Endometrial microvascular endothelial cells (primary cell): ENCODE data around the gene VSTM1. TPM values are rescaled to one million over a fixed set of nuclear protein-coding genes. Genes with fewer than 3 reads are reported as not detected.

ENCODE experiments used
- in situ Hi-C: cut with HindIII; loops from 2 replicates; pipeline ENCODE4 v1.10.0; 2017; ENCODE audit warnings: low sequenced_read_pairs, low pct_unique_long_range_greater_than_20kb; ENCODE audit errors: inconsistent ontology term
- total RNA-seq: library from RNA; depleted of rRNA; stranded (reverse); fragments of >200 nt; gene quantifications from one replicate; pipeline ENCODE4 v1.2.3, GENCODE V29; 2015; ENCODE audit errors: inconsistent ontology term

VSTM1 gene
- total RNA-seq, 1 donor from 2014 or later, result not detected

- in situ Hi-C loops, result no loop called here
Measured at GRCh38 chr19:54021932-54022331, 41.8 kb downstream of the VSTM1 start.

- in situ Hi-C loops, result no loop called here
Measured at GRCh38 chr19:54021363-54021762, 42.3 kb downstream of the VSTM1 start.

GRCh38 chr19:54017261-54017660, 46.4 kb downstream of the VSTM1 start:
- in situ Hi-C loops, result no loop called here

GRCh38 chr19:54014920-54015560, 48.7 kb downstream of the VSTM1 start:
- in situ Hi-C loops, result no loop called here

- in situ Hi-C loops, result no loop called here
Measured at GRCh38 chr19:54013866-54014265, 49.8 kb downstream of the VSTM1 start.

GRCh38 chr19:54011507-54012211, 52.0 kb downstream of the VSTM1 start:
- in situ Hi-C loops, result no loop called here

- in situ Hi-C loops, result no loop called here
Measured at GRCh38 chr19:54010474-54010873, 53.2 kb downstream of the VSTM1 start.

- in situ Hi-C loops, result no loop called here
Measured at GRCh38 chr19:54009440-54009839, 54.3 kb downstream of the VSTM1 start.

- in situ Hi-C loops, result no loop called here
Measured at GRCh38 chr19:54002495-54003315, 61.0 kb downstream of the VSTM1 start.

- in situ Hi-C loops, result no loop called here
Measured at GRCh38 chr19:54001496-54001895, 62.2 kb downstream of the VSTM1 start.

GRCh38 chr19:53999694-54000093, 64.0 kb downstream of the VSTM1 start:
- in situ Hi-C loops, result no loop called here

- in situ Hi-C loops, result no loop called here
Measured at GRCh38 chr19:53998223-53998622, 65.5 kb downstream of the VSTM1 start.

- in situ Hi-C loops, result no loop called here
Measured at GRCh38 chr19:53994811-53995210, 68.9 kb downstream of the VSTM1 start.

GRCh38 chr19:53993448-53993847, 70.2 kb downstream of the VSTM1 start:
- in situ Hi-C loops, result no loop called here

GRCh38 chr19:53992815-53993214, 70.9 kb downstream of the VSTM1 start:
- in situ Hi-C loops, result no loop called here

- in situ Hi-C loops, result no loop called here
Measured at GRCh38 chr19:53992211-53992610, 71.5 kb downstream of the VSTM1 start.

- in situ Hi-C loops, result no loop called here
Measured at GRCh38 chr19:53991224-53992113, 72.2 kb downstream of the VSTM1 start, which contains the start of gene CACNG6. Gene CACNG6 (plus strand): TSS chr19:53991637. CDS start chr19:53992878, 1,241 bp downstream.
